Keratinocyte (primary cell): ENCODE results near the gene XPC. TPM values are rescaled to one million over a fixed set of nuclear protein-coding genes. Genes with fewer than 3 reads are reported as not detected.

Source experiments
- DNase-seq: peaks from one replicate; pipeline ENCODE4 v3.0.0-alpha.2; 2011; ENCODE audit warnings: low read depth, missing footprints, low spot score
- FAIRE-seq: peaks from 2 replicates; lab custom pipeline; 2011; peaks lifted over from hg19 to GRCh38; lab: Jason Lieb, UNC
- H2AFZ ChIP-seq: 2 replicates; pipeline ENCODE4 v1.6.0; 2012; ENCODE audit warnings: low read length, control low read depth, inconsistent platforms; ENCODE audit not compliant: control insufficient read depth
- H3K27ac ChIP-seq: 2 replicates; pipeline ENCODE4 v1.5.1; 2011; ENCODE audit warnings: low read length; ENCODE audit not compliant: control insufficient read depth, insufficient read depth
- H3K27me3 ChIP-seq: 3 replicates; pipeline ENCODE4 v1.6.0; 2011; ENCODE audit warnings: low read length; ENCODE audit not compliant: control insufficient read depth, insufficient read depth; ENCODE audit errors: extremely low read depth
- H3K36me3 ChIP-seq, 2 experiments: 2 replicates in 1 of 2; 3 replicates in 1 of 2; pipeline ENCODE4 v1.5.1; 2011; ENCODE audit warnings: low read length in 2 of 2, mild to moderate bottlenecking in 1 of 2; ENCODE audit not compliant: control insufficient read depth in 2 of 2, insufficient read depth in 2 of 2; ENCODE audit errors: extremely low read depth in 1 of 2
- H3K4me1 ChIP-seq: 3 replicates; pipeline ENCODE4 v1.5.1; 2011; ENCODE audit warnings: low read length; ENCODE audit not compliant: control insufficient read depth, insufficient read depth; ENCODE audit errors: extremely low read depth
- H3K4me2 ChIP-seq: 3 replicates; pipeline ENCODE4 v1.6.0; 2011; ENCODE audit warnings: low read depth, low read length; ENCODE audit not compliant: control insufficient read depth, insufficient read depth; ENCODE audit errors: extremely low read depth
- H3K4me3 ChIP-seq, 3 experiments: fragments of 200-600 bp in 1 of 3; sonication (generic) in 1 of 3; 2 replicates in 2 of 3; 3 replicates in 1 of 3; pipeline ENCODE4 v1.5.1; 2011 to 2016; ENCODE audit warnings: low read length in 3 of 3, mild to moderate bottlenecking in 3 of 3, control low read depth in 2 of 3, inconsistent platforms in 1 of 3, low read depth in 1 of 3, mixed read lengths in 1 of 3, mixed run types in 1 of 3, moderate library complexity in 1 of 3; ENCODE audit not compliant: control insufficient read depth in 2 of 3, insufficient read depth in 2 of 3; ENCODE audit errors: extremely low read depth in 1 of 3
- H3K79me2 ChIP-seq: 2 replicates; pipeline ENCODE4 v1.6.0; 2012; ENCODE audit warnings: low read length; ENCODE audit not compliant: control insufficient read depth, insufficient read depth
- H3K9ac ChIP-seq: 3 replicates; pipeline ENCODE4 v1.6.0; 2011; ENCODE audit warnings: low read length; ENCODE audit not compliant: control insufficient read depth, insufficient read depth; ENCODE audit errors: extremely low read depth
- H3K9me1 ChIP-seq: 3 replicates; pipeline ENCODE4 v1.6.0; 2011; ENCODE audit warnings: low read length; ENCODE audit not compliant: control insufficient read depth, insufficient read depth; ENCODE audit errors: extremely low read depth
- H3K9me3 ChIP-seq: 2 replicates; pipeline ENCODE4 v1.5.1; 2012; ENCODE audit warnings: low read depth, low read length; ENCODE audit not compliant: control insufficient read depth
- H4K20me1 ChIP-seq: 3 replicates; pipeline ENCODE4 v1.6.0; 2011; ENCODE audit warnings: low read length; ENCODE audit not compliant: control insufficient read depth, insufficient read depth; ENCODE audit errors: extremely low read depth
- EZH2 ChIP-seq: IDR thresholded peaks from one replicate; pipeline ENCODE4 v1.6.1; 2012; ENCODE audit warnings: inconsistent platforms, mild to moderate bottlenecking, low read length, moderate library complexity
- dilution Hi-C: fragments of 300-500 bp; cut with MboI; formaldehyde crosslinking; loops from one replicate; pipeline ENCODE4 v1.7.0; 2020; ENCODE audit warnings: low sequenced_read_pairs; ENCODE audit not compliant: extremely low pct_ligation_motif_present
- polyA plus RNA-seq, 5 experiments: library from polyadenylated mRNA; depleted of rRNA in 3 of 5; stranded (reverse) in 3 of 5; stranded (forward) in 1 of 5; unstranded in 1 of 5; fragments of >200 nt; gene quantifications; 1 replicate in 1 of 5; 2 replicates in 3 of 5; 3 replicates in 1 of 5; pipeline versions ENCODE4 v1.2.1 to v1.2.3, GENCODE V29; 2011 to 2012; ENCODE audit warnings: missing spikeins in 2 of 5, low read depth in 1 of 5, low replicate concordance in 1 of 5
- TF ChIP-seq, protein P1 (sequence below), 3 experiments: IDR thresholded peaks in 1 of 3; conservative IDR thresholded peaks in 1 of 3; optimal IDR thresholded peaks in 1 of 3; 2 replicates in 2 of 3; 3 replicates in 1 of 3; pipeline versions ENCODE3 to v1.5.1; 2011; ENCODE audit warnings: low read length in 3 of 3, mild to moderate bottlenecking in 3 of 3, moderate library complexity in 2 of 3, control low read depth in 1 of 3, inconsistent platforms in 1 of 3; ENCODE audit not compliant: insufficient read depth in 2 of 3; ENCODE audit errors: extremely low read depth in 1 of 3

The XPC gene
- polyA plus RNA-seq, 1 donor (not counting 4 experiments of a cell fraction or from before 2014, with no cell fraction given) = 24.9 TPM

DNA sequence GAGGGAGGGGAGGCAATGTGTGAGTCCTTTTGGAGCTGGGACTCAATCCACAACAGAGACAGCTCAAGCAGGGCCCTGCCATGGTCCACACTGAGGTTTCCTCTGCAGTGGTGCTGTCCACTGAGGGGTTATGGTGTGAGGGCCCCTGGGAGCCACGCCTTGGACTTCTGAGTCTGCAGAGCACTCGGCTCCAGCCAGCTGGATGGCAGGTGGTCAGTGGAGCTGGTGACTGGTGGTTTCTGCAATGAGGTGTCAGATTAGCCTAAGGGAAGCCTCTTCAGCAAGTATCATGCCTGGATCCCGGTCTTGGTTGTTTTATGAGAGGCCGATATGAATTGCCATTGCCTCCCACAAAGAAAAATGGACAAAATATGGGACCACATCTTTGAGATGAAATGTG, 21.9 kb upstream of the XPC start:
- no peaks in the 10 kb centered on the region for H4K20me1 ChIP-seq
- H3K27me3 ChIP-seq = no peaks in the 10 kb centered on the region
- H3K27ac ChIP-seq = peak overlapping the region; percentile 54
- DNase-seq (no peak), FAIRE-seq (no peak)
- peaks cover 9% of the 10 kb centered on the region for H3K79me2 ChIP-seq
- no peaks in the 10 kb centered on the region for H3K36me3 ChIP-seq
- peak overlapping the region; percentile 68 for H3K4me2 ChIP-seq
- no peaks in the 10 kb centered on the region for H3K9me1 ChIP-seq
- H3K9ac ChIP-seq = peak overlapping the region; percentile 26
- no peak for TF ChIP-seq EZH2
- TF ChIP-seq, protein P1, sequence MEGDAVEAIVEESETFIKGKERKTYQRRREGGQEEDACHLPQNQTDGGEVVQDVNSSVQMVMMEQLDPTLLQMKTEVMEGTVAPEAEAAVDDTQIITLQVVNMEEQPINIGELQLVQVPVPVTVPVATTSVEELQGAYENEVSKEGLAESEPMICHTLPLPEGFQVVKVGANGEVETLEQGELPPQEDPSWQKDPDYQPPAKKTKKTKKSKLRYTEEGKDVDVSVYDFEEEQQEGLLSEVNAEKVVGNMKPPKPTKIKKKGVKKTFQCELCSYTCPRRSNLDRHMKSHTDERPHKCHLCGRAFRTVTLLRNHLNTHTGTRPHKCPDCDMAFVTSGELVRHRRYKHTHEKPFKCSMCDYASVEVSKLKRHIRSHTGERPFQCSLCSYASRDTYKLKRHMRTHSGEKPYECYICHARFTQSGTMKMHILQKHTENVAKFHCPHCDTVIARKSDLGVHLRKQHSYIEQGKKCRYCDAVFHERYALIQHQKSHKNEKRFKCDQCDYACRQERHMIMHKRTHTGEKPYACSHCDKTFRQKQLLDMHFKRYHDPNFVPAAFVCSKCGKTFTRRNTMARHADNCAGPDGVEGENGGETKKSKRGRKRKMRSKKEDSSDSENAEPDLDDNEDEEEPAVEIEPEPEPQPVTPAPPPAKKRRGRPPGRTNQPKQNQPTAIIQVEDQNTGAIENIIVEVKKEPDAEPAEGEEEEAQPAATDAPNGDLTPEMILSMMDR (optimal IDR thresholded peaks at IDR 0.05 in 1 of 3, IDR thresholded peaks at IDR 0.05 in 1 of 3, conservative IDR thresholded peaks at IDR 0.05 in 1 of 3; ENCODE audit: extremely low read depth in 1 of 3, insufficient read depth in 2 of 3, low read length in 3 of 3) = no peak
- H2AFZ ChIP-seq = no peak overlapping the region
- dilution Hi-C loops = no loop called here
- H3K4me3 ChIP-seq = no peak overlapping the region
- peaks cover 46% of the 10 kb centered on the region for H3K4me1 ChIP-seq
- no peaks in the 10 kb centered on the region for H3K9me3 ChIP-seq

DNA sequence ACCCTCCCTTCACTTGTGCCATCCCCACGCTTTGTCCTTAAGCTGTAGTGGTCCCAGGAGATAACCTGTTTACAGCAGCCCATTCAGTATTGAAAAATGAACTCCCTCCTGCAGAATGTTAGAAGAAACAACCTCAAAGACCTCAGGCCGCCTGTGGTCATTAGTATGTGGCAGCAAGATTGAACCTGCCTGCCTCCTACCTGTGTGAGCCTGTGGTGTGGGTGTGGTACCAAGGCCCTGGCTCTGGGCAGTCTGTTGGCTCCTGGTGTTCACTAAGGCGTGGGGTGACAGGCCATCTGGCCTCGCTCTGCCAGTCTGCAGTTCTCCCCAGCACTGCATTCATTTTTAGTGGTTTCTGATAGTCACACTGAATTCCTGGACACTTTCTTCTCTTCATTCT, 21.2 kb upstream of the XPC start:
- Histone ChIP-seq H3K9me1 (no peaks in the 10 kb centered on the region), H3K79me2 (peaks cover 13% of the 10 kb centered on the region), H3K27ac (peak overlapping the region; percentile 54), H2AFZ (no peak overlapping the region), H3K4me1 (peaks cover 46% of the 10 kb centered on the region), H3K4me3 (peak overlapping the region in 2 of 3 experiments; percentile 4 to 29), H3K27me3 (no peaks in the 10 kb centered on the region), H3K4me2 (peak overlapping the region; percentile 68), H3K36me3 (no peaks in the 10 kb centered on the region), H4K20me1 (no peaks in the 10 kb centered on the region), H3K9me3 (no peaks in the 10 kb centered on the region), H3K9ac (peak overlapping the region; percentile 26)
- TF ChIP-seq, protein P1 (optimal IDR thresholded peaks at IDR 0.05 in 1 of 3, IDR thresholded peaks at IDR 0.05 in 1 of 3, conservative IDR thresholded peaks at IDR 0.05 in 1 of 3; ENCODE audit: extremely low read depth in 1 of 3, insufficient read depth in 2 of 3, low read length in 3 of 3) = no peak
- TF ChIP-seq EZH2 = no peak
- no peak for DNase-seq
- dilution Hi-C loops = no loop called here
- FAIRE-seq = peak; percentile 44
